Kidney glomerular epithelial cell (primary cell): Measurements from ENCODE around the gene HS3ST5.

Experiments
- DNase-seq: peaks from one replicate; lab custom pipeline; 2025; lab: John Stamatoyannopoulos, UW

Gene HS3ST5

GRCh38 chr6:114342826-114343781 is at the start of gene HS3ST5:
Gene HS3ST5 (minus strand): TSS chr6:114343023. CDS start chr6:114062845, 280,178 bp downstream.
- peak; percentile 42 for DNase-seq

DNA sequence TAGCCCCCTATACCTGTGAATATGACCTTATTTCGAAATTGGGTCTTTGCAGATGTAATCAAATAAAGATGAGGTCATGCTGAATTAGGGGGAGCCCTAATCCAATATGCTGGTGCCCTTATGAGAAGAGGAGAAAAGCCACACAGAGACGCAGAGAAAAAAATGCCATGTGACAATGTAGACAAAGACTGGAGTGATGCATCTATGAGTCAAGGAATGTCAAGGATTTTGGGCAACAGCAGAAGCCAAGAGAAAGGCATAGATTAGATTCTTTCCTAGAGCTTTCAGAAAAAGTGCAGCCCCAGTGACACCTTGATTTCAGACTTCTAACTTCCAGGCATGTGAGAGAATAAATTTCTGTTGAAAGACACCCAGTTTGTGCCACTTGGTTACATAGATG is 47.4 kb upstream of the HS3ST5 start:
- no peak for DNase-seq

DNA sequence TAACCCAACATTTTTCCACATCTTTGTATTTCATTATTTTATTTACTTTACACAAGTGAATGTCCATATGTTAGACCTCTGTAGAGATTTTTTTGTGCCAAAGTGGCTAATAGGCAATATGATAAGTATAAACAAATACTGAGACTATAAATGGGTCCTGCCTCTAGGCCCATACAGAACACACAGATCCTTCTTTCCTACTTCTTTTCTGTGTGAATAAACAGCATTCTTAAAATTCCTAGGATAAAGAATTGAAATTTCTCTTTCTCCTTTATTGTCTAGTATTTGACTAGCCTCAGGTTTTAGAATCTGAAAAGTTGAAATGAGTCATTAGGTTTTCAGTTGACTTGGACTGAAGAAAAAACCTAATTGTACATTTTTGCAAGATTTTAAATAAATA is 46.3 kb upstream of the HS3ST5 start:
- no peak for DNase-seq

- DNase-seq, result no peak
These were observed 39.6 kb upstream of the HS3ST5 start for GRCh38 chr6:114382406-114382805.

DNA sequence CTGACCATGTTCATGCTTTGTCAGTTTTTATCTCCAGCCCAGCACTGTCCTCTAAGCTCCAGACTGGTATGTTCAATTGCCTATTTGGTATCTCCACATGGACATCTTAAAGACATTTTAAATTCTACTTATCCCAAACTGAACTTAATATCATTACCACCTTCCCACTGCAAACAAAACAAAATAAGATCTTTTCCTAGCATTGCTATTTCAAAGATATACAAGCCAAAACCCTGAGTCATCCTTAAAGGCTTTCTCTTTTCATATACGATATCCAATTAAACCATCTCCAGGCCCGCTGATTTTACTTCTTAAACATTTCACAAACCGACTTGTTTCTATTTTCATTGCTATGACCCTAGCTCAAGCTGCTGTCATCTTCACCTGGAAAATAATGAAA is 35.1 kb upstream of the HS3ST5 start:
- DNase-seq, result no peak

DNA sequence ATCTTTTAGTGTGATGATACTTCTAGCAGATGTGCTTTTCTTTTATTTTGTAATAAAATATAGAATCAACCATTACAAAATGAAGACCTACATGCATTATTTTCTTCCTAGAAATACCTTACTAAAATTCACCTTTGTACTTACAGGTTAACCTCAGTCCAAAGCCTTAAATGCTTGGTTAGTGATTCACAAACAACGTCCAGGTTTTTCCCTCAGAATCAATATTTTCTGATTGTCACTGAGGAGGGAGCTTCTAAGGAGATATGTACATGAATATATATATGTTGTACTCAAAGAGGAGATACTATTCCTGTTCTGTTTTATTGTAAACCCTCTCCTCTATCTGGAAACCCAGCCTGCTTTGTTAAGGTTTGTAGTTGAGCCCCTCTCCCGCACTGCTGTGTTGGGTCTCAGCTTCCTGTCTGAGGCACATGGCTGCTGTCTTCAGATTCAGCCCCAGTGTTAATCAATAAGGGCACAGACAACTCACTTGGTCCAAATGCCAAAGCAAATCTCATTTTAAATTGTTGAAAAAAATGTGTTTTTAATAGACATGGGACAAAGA is 33.9 kb upstream of the HS3ST5 start:
- DNase-seq, result no peak

DNA sequence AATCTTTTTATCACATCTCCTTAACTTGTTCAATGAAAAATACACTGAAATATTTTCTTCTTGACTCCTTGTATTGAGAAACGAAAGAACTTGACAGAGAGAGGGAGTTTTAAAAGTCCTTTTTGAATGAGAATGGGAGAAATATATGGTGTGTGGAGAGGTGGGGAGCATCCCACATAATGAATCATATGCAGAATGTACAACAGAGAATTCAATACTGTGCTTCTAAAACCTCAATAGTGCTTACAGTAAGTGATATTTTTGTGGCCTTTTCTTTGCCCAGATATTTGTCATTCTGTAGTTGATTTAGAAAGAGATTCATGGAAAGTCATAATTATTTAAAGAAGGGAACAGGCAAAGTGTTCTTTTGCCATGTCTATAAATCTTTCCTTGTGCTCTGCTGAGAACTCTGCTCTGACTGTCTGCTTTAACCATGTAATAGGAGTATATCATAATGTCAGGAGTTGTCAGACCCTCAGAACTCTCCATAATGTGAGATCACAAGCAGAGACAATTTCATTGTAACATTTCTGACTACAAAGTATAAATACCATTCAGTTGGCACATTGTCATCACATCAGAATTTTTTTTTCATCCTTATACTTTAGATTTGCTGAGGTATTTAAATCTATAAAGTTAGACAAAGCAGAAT is 32.8 kb upstream of the HS3ST5 start:
- DNase-seq, result peak; percentile 6

- DNase-seq, result no peak
These were observed 24.6 kb upstream of the HS3ST5 start for GRCh38 chr6:114367315-114367961.

DNA sequence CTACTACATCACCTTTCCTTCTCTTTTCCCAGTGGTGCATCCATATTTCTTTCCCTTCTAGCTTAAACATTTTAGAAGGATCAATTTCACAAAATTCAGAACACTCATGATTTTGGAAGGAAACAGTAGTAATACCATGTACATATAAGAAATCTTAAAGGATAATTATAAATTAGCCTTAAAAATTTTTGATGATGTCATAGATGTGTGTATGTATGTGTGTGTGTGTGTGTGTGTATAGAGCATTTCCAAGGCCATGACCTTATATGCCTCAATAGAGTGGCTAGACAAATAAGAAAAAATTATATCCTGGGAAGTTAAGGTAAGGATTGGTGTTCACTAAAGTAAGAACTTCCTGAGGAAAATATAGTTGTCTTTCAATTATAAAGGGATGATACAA is 24.1 kb upstream of the HS3ST5 start:
- no peak for DNase-seq

GRCh38 chr6:114364301-114364700 is 21.5 kb upstream of the HS3ST5 start:
- DNase-seq, result peak; percentile 71

GRCh38 chr6:114362957-114363356 is 20.1 kb upstream of the HS3ST5 start:
- DNase-seq, result no peak

GRCh38 chr6:114362396-114362795 is 19.6 kb upstream of the HS3ST5 start:
- no peak for DNase-seq

GRCh38 chr6:114361036-114361435 is 18.2 kb upstream of the HS3ST5 start:
- DNase-seq, result no peak

- DNase-seq, result no peak
These were observed 12.5 kb upstream of the HS3ST5 start for GRCh38 chr6:114355300-114355699.

DNA sequence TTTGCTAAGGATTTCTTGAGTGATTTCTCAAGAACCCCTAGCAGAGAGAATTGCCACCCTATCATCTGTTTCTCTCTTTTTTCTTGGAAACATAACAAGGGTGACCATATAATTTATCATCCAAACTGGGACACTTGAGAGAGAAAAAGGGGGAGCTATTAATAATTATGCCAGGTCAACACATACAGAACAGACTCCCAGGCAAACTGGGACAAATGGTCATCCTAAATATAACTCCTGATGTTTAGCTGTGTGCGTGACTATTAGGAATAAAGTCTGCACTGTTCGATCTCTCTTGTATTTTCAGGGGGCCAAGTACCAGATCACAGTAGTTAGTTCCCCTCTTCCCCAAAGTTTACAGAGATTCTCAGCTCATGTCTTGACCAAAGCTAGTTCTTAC is 11.7 kb upstream of the HS3ST5 start:
- DNase-seq, result no peak

- DNase-seq, result no peak
These were observed 3.6 kb upstream of the HS3ST5 start for GRCh38 chr6:114346451-114346850.

GRCh38 chr6:114344971-114345275 is 2.1 kb upstream of the HS3ST5 start:
- DNase-seq, result no peak

- DNase-seq, result no peak
These were observed 1.6 kb upstream of the HS3ST5 start for GRCh38 chr6:114344246-114344970.

DNA sequence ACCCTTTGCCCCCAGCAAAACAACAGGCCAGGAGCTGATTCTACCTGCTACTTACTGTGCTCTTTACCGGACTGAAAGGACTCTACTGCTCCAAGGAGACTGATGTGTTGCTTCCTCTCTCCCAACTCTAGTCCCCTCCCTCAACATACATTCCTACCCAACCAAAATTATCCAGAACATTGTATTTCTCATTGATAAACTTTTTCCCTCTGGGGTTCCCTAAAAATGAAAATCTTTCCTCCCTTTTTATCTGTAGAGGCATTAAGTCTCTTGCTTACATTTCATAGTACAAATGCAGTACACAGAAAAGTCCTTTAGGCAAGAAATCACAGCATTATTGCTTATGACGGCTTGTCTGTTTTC is 940 bp upstream of the HS3ST5 start:
- no peak for DNase-seq

- DNase-seq, result no peak
These were observed 567 bp downstream of the HS3ST5 start for GRCh38 chr6:114342086-114342825.

DNA sequence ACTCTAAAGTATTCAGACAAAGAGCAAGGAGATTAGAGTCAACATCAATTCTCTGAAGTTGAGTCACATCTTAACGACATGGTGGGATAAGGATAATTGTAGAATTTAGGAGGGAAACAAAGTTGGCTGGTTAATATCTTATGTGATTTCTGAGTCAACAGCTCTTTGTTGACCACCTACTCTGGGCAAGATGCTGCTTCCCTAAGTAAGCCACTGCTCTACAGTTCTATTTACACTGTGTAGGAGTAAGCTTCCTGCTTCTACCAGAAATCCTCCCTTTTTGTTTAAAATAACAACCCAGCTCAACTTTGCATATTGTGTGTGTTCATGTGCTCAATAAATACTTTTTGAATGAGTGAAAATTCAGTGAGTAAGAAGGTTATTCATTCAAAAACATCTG is 3.1 kb downstream of the HS3ST5 start:
- DNase-seq, result peak; percentile 79
